ENCODE measurements around the gene KRTAP9-9.
"Not testable (repeated sequence)": the region's sequence is repeated elsewhere in the genome, so short reads cannot be mapped to it uniquely, and the experiment has no call there.

The KRTAP9-9 gene

DNA sequence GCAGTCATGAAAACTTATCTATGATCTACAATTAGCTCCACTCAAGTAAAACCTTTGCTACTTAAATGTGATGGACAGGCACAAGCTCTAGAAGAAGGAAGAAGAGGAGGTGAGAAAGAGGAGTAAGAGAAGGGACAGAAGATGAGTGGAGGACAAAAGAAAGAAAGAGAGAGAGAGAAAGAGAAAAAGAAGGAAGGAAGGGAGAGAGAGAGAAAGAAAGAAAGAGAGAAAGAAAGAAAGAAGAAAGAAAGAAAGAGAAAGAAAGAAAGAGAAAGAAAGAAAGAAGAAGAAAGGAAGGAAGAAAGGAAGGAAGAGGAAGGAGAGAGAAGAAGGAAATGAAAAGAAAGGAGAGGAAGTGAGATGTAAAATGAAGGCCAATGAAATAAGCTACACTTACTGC is 25.1 kb upstream of the KRTAP9-9 start:
- Histone ChIP-seq H3K4me3 (ENCODE audit: low read length) (no peak overlapping the region), H4K20me1 (ENCODE audit: insufficient read depth, low read length) (no peaks in the 10 kb centered on the region)

DNA sequence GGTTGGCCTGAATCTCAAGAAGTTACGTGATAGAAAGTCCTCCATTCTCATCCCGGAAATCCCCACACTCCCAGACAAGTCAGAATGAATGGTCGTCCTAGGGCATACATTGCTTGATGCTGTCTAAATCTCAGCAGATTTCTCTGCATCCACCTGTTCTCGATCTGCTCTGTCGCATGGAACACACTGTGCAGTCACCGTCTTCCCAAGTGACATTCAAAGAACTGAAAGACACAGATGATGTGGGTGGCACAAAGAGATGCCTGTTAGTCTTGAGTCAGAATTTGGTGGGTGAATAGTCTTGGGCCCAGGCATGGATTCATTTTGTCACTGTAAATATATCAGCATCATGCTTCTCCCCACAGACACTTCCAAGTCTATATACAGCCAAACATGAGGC is 23.5 kb upstream of the KRTAP9-9 start:
- H3K27ac ChIP-seq (ENCODE audit: low read length): no peak overlapping the region
- H3K79me2 ChIP-seq (ENCODE audit: low read length): no peaks in the 10 kb centered on the region
- no peaks in the 10 kb centered on the region for H4K20me1 ChIP-seq (ENCODE audit: insufficient read depth, low read length)
- no peak overlapping the region for H3K4me2 ChIP-seq (ENCODE audit: low read depth, low read length)
- H3K9me2 ChIP-seq (replicated peaks; ENCODE audit: insufficient read depth, low read length): no peaks in the 10 kb centered on the region
- TF ChIP-seq, protein P1, sequence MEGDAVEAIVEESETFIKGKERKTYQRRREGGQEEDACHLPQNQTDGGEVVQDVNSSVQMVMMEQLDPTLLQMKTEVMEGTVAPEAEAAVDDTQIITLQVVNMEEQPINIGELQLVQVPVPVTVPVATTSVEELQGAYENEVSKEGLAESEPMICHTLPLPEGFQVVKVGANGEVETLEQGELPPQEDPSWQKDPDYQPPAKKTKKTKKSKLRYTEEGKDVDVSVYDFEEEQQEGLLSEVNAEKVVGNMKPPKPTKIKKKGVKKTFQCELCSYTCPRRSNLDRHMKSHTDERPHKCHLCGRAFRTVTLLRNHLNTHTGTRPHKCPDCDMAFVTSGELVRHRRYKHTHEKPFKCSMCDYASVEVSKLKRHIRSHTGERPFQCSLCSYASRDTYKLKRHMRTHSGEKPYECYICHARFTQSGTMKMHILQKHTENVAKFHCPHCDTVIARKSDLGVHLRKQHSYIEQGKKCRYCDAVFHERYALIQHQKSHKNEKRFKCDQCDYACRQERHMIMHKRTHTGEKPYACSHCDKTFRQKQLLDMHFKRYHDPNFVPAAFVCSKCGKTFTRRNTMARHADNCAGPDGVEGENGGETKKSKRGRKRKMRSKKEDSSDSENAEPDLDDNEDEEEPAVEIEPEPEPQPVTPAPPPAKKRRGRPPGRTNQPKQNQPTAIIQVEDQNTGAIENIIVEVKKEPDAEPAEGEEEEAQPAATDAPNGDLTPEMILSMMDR (IDR thresholded peaks at IDR 0.05; ENCODE audit: low read length): no peak
- H3K9me3 ChIP-seq (replicated peaks; ENCODE audit: insufficient read depth, low read length): no peaks in the 10 kb centered on the region
- no peak overlapping the region for H2AFZ ChIP-seq (ENCODE audit: low read length)
- H3K36me3 ChIP-seq (replicated peaks; ENCODE audit: insufficient read depth, low read length): no peaks in the 10 kb centered on the region
- no peaks in the 10 kb centered on the region for H3K27me3 ChIP-seq (replicated peaks; ENCODE audit: insufficient read depth, low read length)
- H3K9ac ChIP-seq (ENCODE audit: low read length): no peak overlapping the region
- H3K4me3 ChIP-seq (ENCODE audit: low read length): no peak overlapping the region
- no peaks in the 10 kb centered on the region for H3F3A ChIP-seq (ENCODE audit: insufficient read depth, low read length)
- 0 out of 2 replicates have a peak, but pooled peaks cover 6% of the 10 kb centered on the region for H3K4me1 ChIP-seq (ENCODE audit: low read length)
- DNase-seq: no peak

More for the DNA sequence above, 25.1 kb upstream of the KRTAP9-9 start:
- no peak overlapping the region for H3K4me2 ChIP-seq (ENCODE audit: low read depth, low read length)
- no peak overlapping the region for H3K9ac ChIP-seq (ENCODE audit: low read length)
- DNase-seq: no peak
- H3F3A ChIP-seq (ENCODE audit: insufficient read depth, low read length): no peaks in the 10 kb centered on the region
- H3K4me1 ChIP-seq (ENCODE audit: low read length): 0 out of 2 replicates have a peak, but pooled peaks cover 6% of the 10 kb centered on the region
- H3K27ac ChIP-seq (ENCODE audit: low read length): no peak overlapping the region
- H3K9me2 ChIP-seq (replicated peaks; ENCODE audit: insufficient read depth, low read length): no peaks in the 10 kb centered on the region
- no peaks in the 10 kb centered on the region for H3K36me3 ChIP-seq (replicated peaks; ENCODE audit: insufficient read depth, low read length)
- no peak overlapping the region for H2AFZ ChIP-seq (ENCODE audit: low read length)
- no peaks in the 10 kb centered on the region for H3K27me3 ChIP-seq (replicated peaks; ENCODE audit: insufficient read depth, low read length)
- no peak for TF ChIP-seq EZH2phosphoT487 (IDR thresholded peaks at IDR 0.05; ENCODE audit: low read length)
- TF ChIP-seq, protein P1 (IDR thresholded peaks at IDR 0.05; ENCODE audit: low read length): no peak
- TF ChIP-seq EZH2 (optimal IDR thresholded peaks at IDR 0.05; ENCODE audit: low read depth, low read length): no peak
- H3K9me3 ChIP-seq (replicated peaks; ENCODE audit: insufficient read depth, low read length): no peaks in the 10 kb centered on the region
- H3K79me2 ChIP-seq (ENCODE audit: low read length): no peaks in the 10 kb centered on the region

DNA sequence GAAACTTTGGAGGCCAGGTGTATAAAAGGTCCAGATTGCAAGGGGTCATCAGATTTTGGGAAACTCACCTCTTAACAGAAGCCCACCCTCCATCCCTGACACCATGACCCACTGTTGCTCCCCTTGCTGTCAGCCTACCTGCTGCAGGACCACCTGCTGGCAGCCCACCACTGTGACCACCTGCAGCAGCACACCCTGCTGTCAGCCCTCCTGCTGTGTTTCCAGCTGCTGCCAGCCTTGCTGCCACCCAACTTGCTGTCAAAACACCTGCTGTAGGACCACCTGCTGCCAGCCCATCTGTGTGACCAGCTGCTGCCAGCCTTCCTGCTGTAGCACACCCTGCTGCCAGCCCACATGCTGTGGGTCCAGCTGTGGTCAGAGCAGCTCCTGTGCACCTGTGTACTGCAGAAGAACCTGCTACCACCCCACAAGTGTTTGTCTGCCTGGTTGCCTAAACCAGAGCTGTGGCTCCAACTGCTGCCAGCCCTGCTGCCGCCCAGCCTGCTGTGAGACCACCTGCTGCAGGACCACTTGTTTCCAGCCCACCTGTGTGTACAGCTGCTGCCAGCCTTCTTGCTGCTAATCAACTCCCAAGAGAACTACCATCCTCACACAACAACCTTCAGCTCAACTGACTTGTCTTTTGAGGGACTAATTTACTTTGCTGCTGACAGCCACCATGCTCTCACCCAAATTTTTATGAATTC is 22.6 kb upstream of the KRTAP9-9 start, which contains the start of gene KRTAP9-3:
Gene KRTAP9-3, plus strand, starts transcription at position 51 of the 707 bp plus-strand sequence. Its CDS starts 53 bp downstream, at position 104.
- not testable (repeated sequence) for H3K9me2 ChIP-seq (replicated peaks; ENCODE audit: insufficient read depth, low read length); H3K9ac ChIP-seq (ENCODE audit: low read length); H3K27me3 ChIP-seq (replicated peaks; ENCODE audit: insufficient read depth, low read length); H3K4me3 ChIP-seq (ENCODE audit: low read length); H4K20me1 ChIP-seq (ENCODE audit: insufficient read depth, low read length); H3K79me2 ChIP-seq (ENCODE audit: low read length); H3K27ac ChIP-seq (ENCODE audit: low read length); H2AFZ ChIP-seq (ENCODE audit: low read length); H3K36me3 ChIP-seq (replicated peaks; ENCODE audit: insufficient read depth, low read length); H3K4me1 ChIP-seq (ENCODE audit: low read length); H3F3A ChIP-seq (ENCODE audit: insufficient read depth, low read length); H3K4me2 ChIP-seq (ENCODE audit: low read depth, low read length); H3K9me3 ChIP-seq (replicated peaks; ENCODE audit: insufficient read depth, low read length)
- DNase-seq: peak; percentile 41

DNA sequence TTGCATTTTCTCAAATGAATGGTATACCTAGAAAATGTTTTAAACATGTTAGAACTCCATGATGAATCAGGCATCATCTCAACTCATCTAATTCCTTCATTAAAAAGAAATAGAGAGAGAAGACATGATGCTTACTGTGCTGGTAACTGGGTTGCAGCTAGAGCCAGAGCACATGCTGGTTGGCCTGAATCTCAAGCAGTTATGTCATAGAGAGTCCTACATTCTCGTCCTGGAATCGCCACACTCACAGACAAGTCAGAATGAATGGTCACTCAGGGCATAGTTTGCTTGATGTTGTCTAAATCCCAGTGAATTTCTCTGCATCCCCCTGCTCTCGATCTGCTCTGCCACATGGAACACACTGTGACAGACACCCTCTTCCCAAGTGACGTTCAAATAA is 18.1 kb upstream of the KRTAP9-9 start:
- H3K9me3 ChIP-seq (replicated peaks; ENCODE audit: insufficient read depth, low read length); H3K4me3 ChIP-seq (ENCODE audit: low read length); DNase-seq; H3K4me1 ChIP-seq (ENCODE audit: low read length); H3K9ac ChIP-seq (ENCODE audit: low read length); H2AFZ ChIP-seq (ENCODE audit: low read length); H3K79me2 ChIP-seq (ENCODE audit: low read length); H3K36me3 ChIP-seq (replicated peaks; ENCODE audit: insufficient read depth, low read length); H3F3A ChIP-seq (ENCODE audit: insufficient read depth, low read length); H4K20me1 ChIP-seq (ENCODE audit: insufficient read depth, low read length); H3K27ac ChIP-seq (ENCODE audit: low read length); H3K9me2 ChIP-seq (replicated peaks; ENCODE audit: insufficient read depth, low read length); H3K27me3 ChIP-seq (replicated peaks; ENCODE audit: insufficient read depth, low read length); H3K4me2 ChIP-seq (ENCODE audit: low read depth, low read length): not testable (repeated sequence)

DNA sequence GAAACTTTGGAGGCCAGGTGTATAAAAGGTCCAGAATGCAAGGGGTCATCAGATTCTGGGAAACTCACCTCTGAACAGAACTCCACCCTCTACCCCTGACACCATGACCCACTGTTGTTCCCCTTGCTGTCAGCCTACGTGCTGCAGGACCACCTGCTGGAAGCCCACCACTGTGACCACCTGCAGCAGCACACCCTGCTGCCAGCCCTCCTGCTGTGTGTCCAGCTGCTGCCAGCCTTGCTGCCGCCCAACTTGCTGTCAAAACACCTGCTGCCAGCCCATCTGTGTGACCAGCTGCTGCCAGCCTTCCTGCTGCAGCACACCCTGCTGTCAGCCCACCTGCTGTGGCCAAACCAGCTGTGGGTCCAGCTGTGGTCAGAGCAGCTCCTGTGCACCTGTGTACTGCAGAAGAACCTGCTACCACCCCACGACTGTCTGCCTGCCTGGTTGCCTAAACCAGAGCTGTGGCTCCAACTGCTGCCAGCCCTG is 17.2 kb upstream of the KRTAP9-9 start, which contains the start of gene KRTAP9-8:
Gene KRTAP9-8, plus strand, starts transcription at position 51 of the 489 bp plus-strand sequence. Its CDS starts 53 bp downstream, at position 104.
- H3K9me2 ChIP-seq (replicated peaks; ENCODE audit: insufficient read depth, low read length); H3K79me2 ChIP-seq (ENCODE audit: low read length); H2AFZ ChIP-seq (ENCODE audit: low read length); H3K4me2 ChIP-seq (ENCODE audit: low read depth, low read length); H3K9ac ChIP-seq (ENCODE audit: low read length); H3K4me3 ChIP-seq (ENCODE audit: low read length); H4K20me1 ChIP-seq (ENCODE audit: insufficient read depth, low read length); H3K36me3 ChIP-seq (replicated peaks; ENCODE audit: insufficient read depth, low read length); H3K27me3 ChIP-seq (replicated peaks; ENCODE audit: insufficient read depth, low read length); H3F3A ChIP-seq (ENCODE audit: insufficient read depth, low read length); H3K9me3 ChIP-seq (replicated peaks; ENCODE audit: insufficient read depth, low read length); H3K4me1 ChIP-seq (ENCODE audit: low read length); H3K27ac ChIP-seq (ENCODE audit: low read length): not testable (repeated sequence)
- DNase-seq: peak; percentile 41

DNA sequence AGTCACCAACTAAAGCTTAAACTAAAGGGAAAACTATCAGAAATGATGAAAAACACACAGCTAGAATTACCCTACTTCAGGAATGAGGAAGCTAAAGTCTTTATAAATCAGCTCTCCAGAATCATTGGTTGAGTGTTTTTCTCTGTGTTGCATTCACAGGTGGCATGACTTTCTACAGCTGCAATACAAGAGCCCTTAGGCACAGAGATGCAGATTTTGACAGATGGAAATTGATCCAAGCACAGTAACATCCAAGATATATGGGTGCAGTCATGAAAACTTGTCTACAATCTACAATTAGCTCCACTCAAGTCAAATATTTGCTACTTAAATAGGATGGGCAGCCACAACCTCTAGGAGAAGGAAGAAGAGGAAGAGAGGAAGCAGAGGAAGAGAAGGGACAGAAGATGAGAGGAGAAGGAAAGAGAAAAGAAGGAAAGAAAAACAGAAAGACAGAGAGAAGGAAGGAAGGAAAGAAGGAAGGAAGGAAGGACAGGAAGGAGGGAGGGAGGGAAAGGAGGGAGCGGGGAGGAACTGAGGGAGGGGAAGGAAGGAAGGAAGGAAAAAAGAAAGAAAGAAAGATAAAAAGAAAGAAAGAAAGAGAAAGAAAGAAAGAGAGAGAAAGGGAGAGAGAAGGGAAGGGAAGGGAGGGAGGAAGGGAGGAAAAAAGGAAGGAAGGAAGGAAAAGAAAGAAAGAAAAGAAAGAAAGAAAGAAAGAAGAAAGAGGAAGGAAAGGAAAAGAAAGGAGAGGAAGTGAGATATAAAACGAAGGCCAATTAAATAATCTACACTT is 8.0 kb upstream of the KRTAP9-9 start:
- not testable (repeated sequence) for H2AFZ ChIP-seq (ENCODE audit: low read length); H3K36me3 ChIP-seq (replicated peaks; ENCODE audit: insufficient read depth, low read length); H3K27ac ChIP-seq (ENCODE audit: low read length); H3K27me3 ChIP-seq (replicated peaks; ENCODE audit: insufficient read depth, low read length); DNase-seq; H3F3A ChIP-seq (ENCODE audit: insufficient read depth, low read length); H3K4me1 ChIP-seq (ENCODE audit: low read length); H4K20me1 ChIP-seq (ENCODE audit: insufficient read depth, low read length); H3K9me2 ChIP-seq (replicated peaks; ENCODE audit: insufficient read depth, low read length); H3K4me2 ChIP-seq (ENCODE audit: low read depth, low read length); H3K4me3 ChIP-seq (ENCODE audit: low read length); H3K9ac ChIP-seq (ENCODE audit: low read length); H3K79me2 ChIP-seq (ENCODE audit: low read length); H3K9me3 ChIP-seq (replicated peaks; ENCODE audit: insufficient read depth, low read length)
